GM19455 (cell line): Measurements from ENCODE around the gene FLNB.
"Not testable (repeated sequence)": the region's sequence is repeated elsewhere in the genome, so short reads cannot be mapped to it uniquely, and the experiment has no call there.

Source experiments
- ATAC-seq: cut with Tn5 transposase; IDR thresholded peaks from one replicate; pipeline ENCODE4 v1.9.1; 2021; ENCODE audit not compliant: unreplicated experiment

Gene FLNB

GRCh38 chr3:57981483-57982087 is 26.6 kb upstream of the FLNB start:
- ATAC-seq, result no peak

- ATAC-seq, result no peak
Observed at GRCh38 chr3:57982561-57983243, 25.5 kb upstream of the FLNB start.

- ATAC-seq, result peak; percentile 98
Observed at GRCh38 chr3:57983734-57984518, 24.3 kb upstream of the FLNB start.

GRCh38 chr3:57985176-57985983 is 22.8 kb upstream of the FLNB start:
- no peak for ATAC-seq

- no peak for ATAC-seq
Observed at GRCh38 chr3:57985984-57986246, 22.3 kb upstream of the FLNB start.

GRCh38 chr3:57986261-57986660 is 22.0 kb upstream of the FLNB start:
- no peak for ATAC-seq

GRCh38 chr3:57989198-57989597 is 19.0 kb upstream of the FLNB start:
- ATAC-seq, result not testable (repeated sequence)

GRCh38 chr3:57989646-57990045 is 18.6 kb upstream of the FLNB start:
- ATAC-seq, result no peak

- ATAC-seq, result no peak
Observed at GRCh38 chr3:57992452-57993213, 15.6 kb upstream of the FLNB start.

- peak; percentile 55 for ATAC-seq
Observed at GRCh38 chr3:57998366-57999283, 9.6 kb upstream of the FLNB start.

GRCh38 chr3:57999417-58000115 is 8.7 kb upstream of the FLNB start:
- no peak for ATAC-seq

GRCh38 chr3:58000306-58001085 is 7.7 kb upstream of the FLNB start:
- ATAC-seq, result no peak

- no peak for ATAC-seq
Observed at GRCh38 chr3:58001086-58001467, 7.1 kb upstream of the FLNB start.

GRCh38 chr3:58001979-58002378 is 6.2 kb upstream of the FLNB start:
- no peak for ATAC-seq

GRCh38 chr3:58003093-58003492 is 5.1 kb upstream of the FLNB start:
- no peak for ATAC-seq

GRCh38 chr3:58004973-58005372 is 3.2 kb upstream of the FLNB start:
- no peak for ATAC-seq

GRCh38 chr3:58005669-58006068 is 2.6 kb upstream of the FLNB start:
- ATAC-seq, result no peak

GRCh38 chr3:58006661-58007060 is 1.6 kb upstream of the FLNB start:
- no peak for ATAC-seq
